Prostate gland (tissue), 2 donors: Measurements from ENCODE around the gene PCDH1. TPM values are rescaled to one million over a fixed set of nuclear protein-coding genes. Genes with fewer than 3 reads are reported as not detected.
"Not testable (repeated sequence)": the region's sequence is repeated elsewhere in the genome, so short reads cannot be mapped to it uniquely, and the experiment has no call there.

Experiments
- DNase-seq: peaks from one replicate; pipeline ENCODE4 v3.0.0-alpha.2; 2019; ENCODE audit warnings: low spot score
- H3K27ac ChIP-seq, 2 donors: fragments of 200-600 bp; sonication (generic); 2 replicates each; pipeline ENCODE4 v1.5.1; 2017 to 2019
- H3K27me3 ChIP-seq: fragments of 200-600 bp; sonication (generic); replicated peaks from 2 replicates; pipeline ENCODE4 v1.5.1; 2019; ENCODE audit not compliant: insufficient read depth
- H3K36me3 ChIP-seq, 2 donors: fragments of 200-600 bp; sonication (generic); 1 replicate in 1 of 2; 2 replicates in 1 of 2; pipeline versions ENCODE4 v1.5.1 to v1.8.1; 2017 to 2019
- H3K4me1 ChIP-seq: fragments of 200-600 bp; sonication (generic); replicated peaks from 2 replicates; pipeline ENCODE4 v1.5.1; 2019
- H3K4me3 ChIP-seq, 2 donors: fragments of 200-600 bp; sonication (generic); 2 replicates each; pipeline ENCODE4 v1.5.1; 2017 to 2019
- H3K9me3 ChIP-seq: fragments of 200-600 bp; sonication (generic); 2 replicates; pipeline ENCODE4 v1.5.1; 2017
- POLR2A ChIP-seq: fragments of 450-650 bp; IDR thresholded peaks from one replicate; pipeline ENCODE4 v1.6.1; 2016; ENCODE audit warnings: antibody characterized with exemption, mild to moderate bottlenecking
- POLR2AphosphoS5 ChIP-seq: sonication (generic); formaldehyde crosslinking; IDR thresholded peaks from one replicate; pipeline ENCODE4 v1.6.1; 2017; ENCODE audit warnings: antibody characterized with exemption
- WGBS: methylation state at CpG from one replicate; pipeline ENCODE4 v1.1.5; 2018; 5-methylcytosine and 5-hydroxymethylcytosine counted together
- intact Hi-C: fragments of 100-400 bp; cut with DNase I; formaldehyde crosslinking; loops from one replicate; pipeline ENCODE4 v1.14.2; 2022
- total RNA-seq, 2 donors: library from RNA; depleted of rRNA; stranded (reverse); fragments of >200 nt; gene quantifications; one replicate each; pipeline ENCODE4 v1.1.0, GENCODE V29; 2016
- TF ChIP-seq, protein P1 (sequence below), 4 experiments: fragments of 200-600 bp in 2 of 4; fragments of 450-650 bp in 2 of 4; sonication (generic) in 2 of 4; IDR thresholded peaks; 1 replicate in 3 of 4; 2 replicates in 1 of 4; pipeline ENCODE4 v1.5.1; 2016 to 2019; ENCODE audit warnings: antibody characterized with exemption in 4 of 4, mild to moderate bottlenecking in 2 of 4, moderate library complexity in 2 of 4

The PCDH1 gene
- total RNA-seq = 10 to 100 TPM; 49.2 to 81.1 TPM

DNA sequence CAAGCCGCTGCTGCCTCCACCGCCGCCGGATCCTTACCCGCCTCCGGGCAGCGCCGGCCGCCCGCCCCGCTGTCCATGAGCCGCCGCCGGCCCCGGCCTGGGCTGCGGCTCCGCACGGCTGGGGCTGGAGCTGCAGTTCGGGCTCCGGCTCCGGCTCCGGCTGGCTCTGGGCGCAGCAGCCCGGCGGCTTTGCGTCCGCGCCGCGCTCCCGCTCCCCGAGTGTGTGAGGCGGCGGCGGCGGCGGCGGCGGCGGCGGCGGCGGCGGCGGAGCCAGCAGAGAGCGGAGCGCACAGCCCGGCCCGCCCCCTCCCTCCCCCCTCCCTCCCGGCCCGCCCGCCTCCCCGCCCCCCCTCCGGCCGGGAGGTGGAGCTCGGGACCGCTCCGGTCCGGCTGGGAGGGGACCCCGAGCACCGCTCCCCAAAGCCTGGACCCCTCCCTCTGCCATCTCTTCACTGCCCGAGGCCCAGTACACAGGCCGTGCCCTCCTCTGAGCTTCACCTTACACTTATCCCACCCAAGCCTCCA, at the start of gene PCDH1:
Gene PCDH1 (minus strand): TSS at position 225 of the 525 bp plus-strand sequence. CDS start 148 bp downstream, at position 77.
- peaks cover 3% of the 10 kb centered on the region for H3K4me1 ChIP-seq
- H3K27ac ChIP-seq = peak within 1 kb of the TSS; percentile 86 to 95
- intact Hi-C loops = loop anchor here (2.0 to 5.0 kb wide), 3 partner anchors 84 to 185 kb away; no protein-coding TSS in a partner anchor
- DNase-seq = peak; percentile 41
- peak within 1 kb of the TSS; percentile 78 to 88 for H3K4me3 ChIP-seq
- TF ChIP-seq, protein P1, sequence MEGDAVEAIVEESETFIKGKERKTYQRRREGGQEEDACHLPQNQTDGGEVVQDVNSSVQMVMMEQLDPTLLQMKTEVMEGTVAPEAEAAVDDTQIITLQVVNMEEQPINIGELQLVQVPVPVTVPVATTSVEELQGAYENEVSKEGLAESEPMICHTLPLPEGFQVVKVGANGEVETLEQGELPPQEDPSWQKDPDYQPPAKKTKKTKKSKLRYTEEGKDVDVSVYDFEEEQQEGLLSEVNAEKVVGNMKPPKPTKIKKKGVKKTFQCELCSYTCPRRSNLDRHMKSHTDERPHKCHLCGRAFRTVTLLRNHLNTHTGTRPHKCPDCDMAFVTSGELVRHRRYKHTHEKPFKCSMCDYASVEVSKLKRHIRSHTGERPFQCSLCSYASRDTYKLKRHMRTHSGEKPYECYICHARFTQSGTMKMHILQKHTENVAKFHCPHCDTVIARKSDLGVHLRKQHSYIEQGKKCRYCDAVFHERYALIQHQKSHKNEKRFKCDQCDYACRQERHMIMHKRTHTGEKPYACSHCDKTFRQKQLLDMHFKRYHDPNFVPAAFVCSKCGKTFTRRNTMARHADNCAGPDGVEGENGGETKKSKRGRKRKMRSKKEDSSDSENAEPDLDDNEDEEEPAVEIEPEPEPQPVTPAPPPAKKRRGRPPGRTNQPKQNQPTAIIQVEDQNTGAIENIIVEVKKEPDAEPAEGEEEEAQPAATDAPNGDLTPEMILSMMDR (IDR thresholded peaks at IDR 0.05) = no peak
- peak; percentile 42 for TF ChIP-seq POLR2A
- no peaks in the 10 kb centered on the region for H3K9me3 ChIP-seq
- H3K36me3 ChIP-seq = no peaks in the 10 kb centered on the region
- H3K27me3 ChIP-seq = peaks cover 5% of the 10 kb centered on the region
- 3% methylated on average over 16 of the region's 63 CpGs for WGBS

DNA sequence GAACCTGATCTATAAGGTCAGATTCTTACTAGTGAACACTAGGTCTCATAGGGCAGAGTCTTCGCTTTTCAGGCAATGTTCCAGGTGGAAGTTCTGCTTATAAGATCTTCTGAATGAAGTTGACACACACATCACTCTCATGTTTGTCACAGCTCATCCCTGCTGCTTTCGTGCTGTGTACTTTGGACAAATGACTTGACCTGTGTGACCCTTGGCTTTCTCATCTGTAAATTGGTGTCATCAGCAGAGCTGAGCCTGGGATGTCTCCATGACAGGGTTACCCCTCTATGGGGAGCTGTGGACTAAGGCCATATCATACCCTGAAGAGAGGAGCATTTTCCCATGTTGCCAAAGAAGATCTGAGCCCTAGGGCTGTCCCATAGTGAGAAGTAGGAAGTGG, 48.2 kb upstream of the PCDH1 start:
- WGBS = 78% methylated on average over 2 of the region's 2 CpGs
- intact Hi-C loops = loop anchor here (5.0 kb wide), 1 partner anchor 74 kb away; no protein-coding TSS in a partner anchor
- no peak for DNase-seq
- H3K9me3 ChIP-seq = no peaks in the 10 kb centered on the region
- TF ChIP-seq, protein P1 (IDR thresholded peaks at IDR 0.05) = no peak
- TF ChIP-seq POLR2AphosphoS5 = no peak
- no peaks in the 10 kb centered on the region for H3K4me1 ChIP-seq
- peaks cover 10 to 16% of the 10 kb centered on the region in 2 donors for H3K36me3 ChIP-seq
- no peak overlapping the region for H3K27ac ChIP-seq
- no peaks in the 10 kb centered on the region for H3K27me3 ChIP-seq
- H3K4me3 ChIP-seq = no peak overlapping the region

DNA sequence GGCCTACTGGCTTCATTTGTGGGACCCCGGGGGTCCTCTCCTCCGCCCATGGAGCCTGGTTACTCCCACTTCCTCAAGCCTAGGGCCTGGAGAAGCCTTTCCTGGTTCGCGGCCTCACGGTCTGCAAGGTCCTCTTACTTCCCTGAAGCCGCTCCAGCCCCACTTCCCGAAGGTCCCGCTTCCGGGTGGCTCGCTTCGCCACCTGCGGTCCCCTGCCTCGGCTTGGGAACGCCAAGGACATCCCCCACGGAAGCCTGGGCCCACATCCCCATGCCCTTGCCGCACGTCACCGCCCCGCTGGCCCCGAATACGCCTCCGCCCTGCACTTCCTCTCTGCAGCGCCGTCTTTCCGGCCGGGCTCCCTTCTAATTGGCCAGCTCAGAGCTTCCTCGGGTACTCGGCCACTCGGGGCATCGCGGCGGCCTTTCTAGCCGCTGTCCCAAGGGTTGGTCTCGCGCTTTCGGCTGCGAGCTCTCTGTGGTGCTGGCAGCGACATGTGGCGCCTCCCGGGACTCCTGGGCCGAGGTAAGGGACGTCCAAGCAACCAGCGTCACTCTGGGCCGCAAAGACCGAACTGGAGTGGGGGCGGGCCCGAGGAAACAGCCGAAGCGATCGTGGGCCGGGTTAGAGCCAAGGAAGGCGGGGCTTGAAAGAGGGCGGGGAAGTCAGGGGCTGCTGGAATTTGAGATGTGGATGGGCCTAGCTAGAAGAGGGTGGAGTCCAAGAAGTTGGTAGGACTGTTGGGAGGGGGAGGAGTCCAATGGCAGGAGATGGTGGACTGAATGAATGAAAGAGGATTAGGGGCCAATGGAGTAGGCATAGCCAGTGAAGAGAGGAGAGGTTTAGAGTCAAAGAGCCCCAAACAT, 45.5 kb upstream of the PCDH1 start, which contains the start of gene DELE1:
Gene DELE1 (plus strand): TSS at position 424 of the 866 bp plus-strand sequence. CDS start 71 bp downstream, at position 495.
- Histone ChIP-seq H3K4me1 (no peaks in the 10 kb centered on the region), H3K27me3 (no peaks in the 10 kb centered on the region), H3K27ac (peak within 1 kb of the TSS; percentile 94 to 99), H3K36me3 (peaks cover 6 to 10% of the 10 kb centered on the region in 2 donors), H3K9me3 (no peaks in the 10 kb centered on the region), H3K4me3 (peak within 1 kb of the TSS; percentile 59 to 62)
- TF ChIP-seq POLR2A (peak; percentile 68), POLR2AphosphoS5 (peak; percentile 88)
- TF ChIP-seq, protein P1 (IDR thresholded peaks at IDR 0.05) = peak in 2 of 4 experiments; percentile 13 to 22
- peak; percentile 90 for DNase-seq
- under 1% methylated on average over 53 of the region's 53 CpGs for WGBS
- intact Hi-C loops = loop anchor here (2.0 kb wide), 1 partner anchor 45 kb away; the partner anchor contains the start of gene RNF14

DNA sequence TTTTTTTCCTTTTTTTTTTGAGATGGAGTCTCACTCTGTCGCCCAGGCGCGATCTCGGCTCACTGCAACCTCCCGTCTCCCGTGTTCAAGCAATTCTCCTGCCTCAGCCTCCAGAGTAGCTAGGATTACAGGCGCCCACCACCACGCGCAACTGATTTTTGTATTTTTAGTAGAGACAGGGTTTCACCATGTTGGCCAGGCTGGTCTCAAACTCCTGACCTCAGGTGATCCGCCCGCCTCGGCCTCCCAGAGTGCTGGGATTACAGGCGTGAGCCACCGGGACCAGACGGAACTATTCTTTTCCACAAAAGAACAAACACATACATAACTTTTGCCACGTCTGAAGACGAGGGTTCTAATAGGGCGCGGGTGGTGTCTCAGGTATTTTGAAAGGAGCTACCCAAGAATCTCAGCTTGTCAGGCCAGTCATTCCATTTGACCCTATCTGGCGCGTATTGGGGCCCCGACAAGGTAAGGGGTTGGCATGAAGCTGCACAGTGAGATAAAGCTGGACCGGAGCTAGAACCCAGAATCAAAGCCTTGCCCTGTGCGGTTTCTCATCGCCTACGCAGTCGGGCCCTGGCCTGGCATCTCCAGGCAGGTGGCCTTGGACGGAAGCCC, 44.7 kb upstream of the PCDH1 start:
- Histone ChIP-seq H3K27ac (peak overlapping the region; percentile 94 to 99), H3K4me3 (peak overlapping the region; percentile 59 to 62)
- H3K36me3 ChIP-seq, H3K9me3 ChIP-seq, H3K4me1 ChIP-seq, H3K27me3 ChIP-seq, DNase-seq: not testable (repeated sequence)
- intact Hi-C loops = loop anchor here (2.0 kb wide), 1 partner anchor 46 kb away; the partner anchor contains the start of gene RNF14
- WGBS = 51% methylated on average over 28 of the region's 28 CpGs

DNA sequence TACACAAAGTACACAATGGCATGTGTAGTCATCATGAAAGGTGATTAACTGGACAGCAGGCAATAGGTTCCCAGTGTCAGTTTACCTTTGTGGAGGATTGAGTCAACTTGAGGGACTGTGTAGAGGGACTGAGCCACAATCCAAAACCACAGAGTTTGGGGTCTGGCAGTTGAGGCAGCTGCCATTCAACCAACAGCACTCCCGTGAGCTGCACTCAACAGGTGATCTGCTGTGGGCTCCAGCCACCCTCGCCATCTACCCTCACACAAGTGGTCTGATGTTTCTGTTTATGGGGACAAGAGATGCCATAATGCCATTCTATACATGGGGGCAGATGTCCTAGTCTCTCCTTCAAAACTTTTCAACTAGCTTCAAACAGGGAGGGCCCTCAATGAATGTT, 42.6 kb upstream of the PCDH1 start:
- TF ChIP-seq POLR2A (no peak), POLR2AphosphoS5 (no peak)
- TF ChIP-seq, protein P1 (IDR thresholded peaks at IDR 0.05) = no peak
- no peaks in the 10 kb centered on the region for H3K4me1 ChIP-seq
- intact Hi-C loops = no loop called here

More for the DNA sequence above, 42.6 kb upstream of the PCDH1 start:
- Histone ChIP-seq H3K27me3 (no peaks in the 10 kb centered on the region), H3K4me3 (no peak overlapping the region), H3K36me3 (no peaks in the 10 kb centered on the region), H3K9me3 (no peaks in the 10 kb centered on the region), H3K27ac (no peak overlapping the region)
- no peak for DNase-seq
- WGBS = 75% methylated on average over 2 of the region's 2 CpGs
